K562 (cell line): Measurements from ENCODE around the gene ZIC3. TPM values are rescaled to one million over a fixed set of nuclear protein-coding genes. Genes with fewer than 3 reads are reported as not detected.

Source experiments
- ATAC-seq: fragments of 200-7000 bp; cut with Tn5 transposase; 3 replicates; pipeline ENCODE4 v1.9.1; 2020; ENCODE audit warnings: moderate library complexity
- BruUV-seq: library from RNA; stranded (reverse); fragments of 400-500 nt; replicated peaks from 2 replicates; lab custom pipeline; 2021; lab: Mats Ljungman, UMichigan
- CTCF ChIA-PET: fragments of 300-600 bp; formaldehyde crosslinking; extraction: SDS; loops from one replicate; lab custom pipeline; 2021; ENCODE audit warnings: low intra/inter-chr PET ratio; lab: Yijun Ruan, JAX
- POLR2A ChIA-PET: fragments of 300-600, 350-650 bp; sonication (Branson Sonifier 250); formaldehyde crosslinking; extraction: SDS; loops from one replicate; lab custom pipeline; 2021; ENCODE audit warnings: antibody characterized with exemption, inconsistent platforms; lab: Yijun Ruan, JAX
- DNase-seq, 4 experiments: peaks; one replicate each; pipeline versions ENCODE4 v3.0.0 to v3.0.0-alpha.2; 2011 to 2018; ENCODE audit warnings: low spot score in 3 of 4, mixed read lengths in 3 of 4; ENCODE audit errors: extremely low read depth in 1 of 4
- FAIRE-seq: peaks from 2 replicates; lab custom pipeline; 2011; peaks lifted over from hg19 to GRCh38; lab: Jason Lieb, UNC
- H2AFZ ChIP-seq: 2 replicates; pipeline ENCODE4 v1.6.0; 2011; ENCODE audit warnings: low read depth, low read length, control low read depth, inconsistent platforms
- H3K27ac ChIP-seq: fragments of 200-600 bp; 3 replicates; pipeline ENCODE4 v1.8.0; 2011; ENCODE audit warnings: low read depth, mild to moderate bottlenecking, control low read depth, inconsistent platforms, low read length, moderate library complexity, mixed read lengths; ENCODE audit errors: extremely low read depth
- H3K27me3 ChIP-seq, 2 experiments: fragments of 300-600 bp in 1 of 2; 2 replicates in 1 of 2; 3 replicates in 1 of 2; pipeline versions ENCODE4 v1.6.0 to v1.8.0; 2011; ENCODE audit warnings: inconsistent platforms in 2 of 2, low read length in 2 of 2, mild to moderate bottlenecking in 1 of 2, mixed read lengths in 1 of 2, moderate library complexity in 1 of 2; ENCODE audit not compliant: control insufficient read depth in 2 of 2, insufficient read depth in 2 of 2
- H3K36me3 ChIP-seq: fragments of 300-600 bp; 3 replicates; pipeline ENCODE4 v1.8.0; 2011; ENCODE audit warnings: mild to moderate bottlenecking, low read length, inconsistent platforms; ENCODE audit not compliant: control insufficient read depth, insufficient read depth
- H3K4me1 ChIP-seq, 2 experiments: fragments of 200-600 bp in 1 of 2; replicated peaks in 1 of 2; 2 replicates in 1 of 2; 3 replicates in 1 of 2; pipeline versions ENCODE4 v1.5.1 to v1.8.0; 2011; ENCODE audit warnings: inconsistent platforms in 2 of 2, low read length in 2 of 2, mild to moderate bottlenecking in 1 of 2, mixed read lengths in 1 of 2, moderate library complexity in 1 of 2; ENCODE audit not compliant: control insufficient read depth in 2 of 2, insufficient read depth in 2 of 2
- H3K4me2 ChIP-seq: 2 replicates; pipeline ENCODE4 v1.6.1; 2011; ENCODE audit warnings: low read length, control low read depth, inconsistent platforms, mixed read lengths; ENCODE audit not compliant: insufficient read depth
- H3K4me3 ChIP-seq: fragments of 200-600 bp; sonication (generic), shearing (Covaris generic); 2 replicates; pipeline ENCODE4 v1.5.1; 2016; ENCODE audit warnings: control low read depth, inconsistent platforms
- H3K79me2 ChIP-seq: fragments of 200-600 bp; 3 replicates; pipeline ENCODE4 v1.8.0; 2011; ENCODE audit warnings: low read length, inconsistent platforms; ENCODE audit not compliant: control insufficient read depth, insufficient read depth
- H3K9ac ChIP-seq, 2 experiments: 2 replicates each; pipeline versions ENCODE4 v1.6.0 to v1.6.1; 2011; ENCODE audit warnings: low read depth in 2 of 2, low read length in 2 of 2, control low read depth in 1 of 2, inconsistent platforms in 1 of 2, mild to moderate bottlenecking in 1 of 2, mixed read lengths in 1 of 2; ENCODE audit not compliant: insufficient read depth in 1 of 2
- H3K9me1 ChIP-seq: one replicate; pipeline ENCODE4 v1.6.0; 2011; ENCODE audit warnings: inconsistent platforms, mild to moderate bottlenecking, low read length, moderate library complexity; ENCODE audit not compliant: control insufficient read depth, insufficient read depth
- H3K9me3 ChIP-seq: replicated peaks from 2 replicates; pipeline ENCODE4 v1.5.1; 2011; ENCODE audit warnings: low read depth, low read length, inconsistent platforms; ENCODE audit not compliant: control insufficient read depth, insufficient read depth
- H4K20me1 ChIP-seq: replicated peaks from 2 replicates; pipeline ENCODE4 v1.6.1; 2011; ENCODE audit warnings: low read length, inconsistent platforms, mixed read lengths; ENCODE audit not compliant: control insufficient read depth, insufficient read depth
- DNMT1 ChIP-seq: fragments of 450-650 bp; IDR thresholded peaks from 2 replicates; pipeline ENCODE4 v1.6.1; 2016; ENCODE audit warnings: antibody characterized with exemption, mild to moderate bottlenecking
- FOSL1 ChIP-seq: fragments of 200-800 bp; sonication (Bioruptor generic); conservative IDR thresholded peaks from 2 replicates; pipeline ENCODE4 v1.6.1; 2016; ENCODE audit warnings: missing genetic modification characterization, missing compliant biosample characterization
- GATA2 ChIP-seq: sonication (generic); formaldehyde crosslinking; IDR thresholded peaks from 2 replicates; pipeline ENCODE4 v1.4.0; 2020; ENCODE audit warnings: mild to moderate bottlenecking, missing genetic modification reagents
- HMGXB4 ChIP-seq: sonication (generic); formaldehyde crosslinking; IDR thresholded peaks from 2 replicates; pipeline ENCODE4 v1.8.1; 2023; ENCODE audit warnings: mild to moderate bottlenecking, missing genetic modification reagents
- NFATC3 ChIP-seq: fragments of 450-650 bp; IDR thresholded peaks from 2 replicates; pipeline ENCODE4 v1.6.1; 2017; ENCODE audit warnings: mild to moderate bottlenecking
- SMARCA4 ChIP-seq: fragments of 450-650 bp; IDR thresholded peaks from 2 replicates; pipeline ENCODE4 v1.6.1; 2016
- U2AF1 ChIP-seq: fragments of 200-400 bp; formaldehyde crosslinking; optimal IDR thresholded peaks from 2 replicates; pipeline ENCODE3; 2017; ENCODE audit warnings: mild to moderate bottlenecking, low read depth, low read length, moderate library complexity
- ZNF174 ChIP-seq: fragments of 250-450 bp; sonication (Bioruptor Pico); IDR thresholded peaks from 2 replicates; pipeline ENCODE4 v1.4.0; 2020; ENCODE audit warnings: mild to moderate bottlenecking
- ZNF253 ChIP-seq: fragments of 250-450 bp; sonication (Bioruptor Pico); conservative IDR thresholded peaks from 2 replicates; pipeline ENCODE4 v1.6.1; 2021; ENCODE audit warnings: mild to moderate bottlenecking
- ZNF75A ChIP-seq: fragments of 450-650 bp; formaldehyde crosslinking; IDR thresholded peaks from 2 replicates; pipeline ENCODE4 v1.4.0; 2020; ENCODE audit warnings: mild to moderate bottlenecking
- WGBS: fragments of 100-300 bp; shearing (Covaris generic); methylation state at CpG from one replicate; pipeline ENCODE4 v1.1.6; 2016; ENCODE audit warnings: low coverage, mixed read lengths; ENCODE audit not compliant: insufficient coverage; ENCODE audit errors: missing lambda C conversion rate; 5-methylcytosine and 5-hydroxymethylcytosine counted together
- in situ Hi-C: fragments of 300-500 bp; cut with MboI; formaldehyde crosslinking; loops from 4 replicates; pipeline ENCODE4 v1.15.0; 2018; ENCODE audit warnings: inconsistent platforms, mixed read lengths
- intact Hi-C: fragments of 100-400 bp; cut with micrococcal nuclease; formaldehyde crosslinking; loops from 2 replicates; pipeline ENCODE4 v1.14.2; 2022
- polyA plus RNA-seq, 8 experiments: library from polyadenylated mRNA; depleted of rRNA in 4 of 8; stranded (reverse) in 5 of 8; unstranded in 3 of 8; fragments of >200 nt; fragmentation: Nextera tagmentation in 2 of 8; fragmentation: Illumina TruSeq in 1 of 8; extraction: Ambion mirVana in 2 of 8; extraction: Trizol in 1 of 8; gene quantifications; 2 replicates each; pipeline versions ENCODE4 v1.2.1 to v1.2.3, GENCODE V29; 2011 to 2014; ENCODE audit warnings: inconsistent platforms in 1 of 8, missing spikeins in 1 of 8
- total RNA-seq, 7 experiments: library from RNA; depleted of rRNA in 6 of 7; stranded (reverse); fragments of >200 nt in 6 of 7; fragmentation: Illumina TruSeq in 2 of 7; extraction: Trizol in 2 of 7; gene quantifications; 2 replicates each; pipeline versions ENCODE4 v1.2.1 to v1.2.3, GENCODE V29; 2011 to 2021; ENCODE audit warnings: low replicate concordance in 1 of 7
- TF ChIP-seq, protein P1 (sequence below): fragments of 200-800 bp; sonication (Bioruptor generic); IDR thresholded peaks from 2 replicates; pipeline ENCODE4 v1.6.1; 2016; ENCODE audit warnings: missing genetic modification characterization, missing compliant biosample characterization
- TF ChIP-seq, protein P2 (sequence below): sonication (generic); formaldehyde crosslinking; IDR thresholded peaks from 2 replicates; pipeline ENCODE4 v1.8.1; 2023; ENCODE audit warnings: mild to moderate bottlenecking, missing genetic modification reagents
- TF ChIP-seq, protein P3 (sequence below): fragments of 250-450 bp; sonication (Bioruptor Pico); IDR thresholded peaks from 2 replicates; pipeline ENCODE4 v1.8.0; 2021; ENCODE audit warnings: borderline replicate concordance, mild to moderate bottlenecking, moderate library complexity; ENCODE audit not compliant: poor library complexity, severe bottlenecking

Gene ZIC3
- total and polyA plus RNA-seq, 9 of the 15 experiments (the other 6 are each of a cell fraction or from before 2014, with no cell fraction given) = not detected

- DNase-seq (no peak), FAIRE-seq (no peak), ATAC-seq (no peak)
- no TSS peak for BruUV-seq
- Histone ChIP-seq H2AFZ (no peak overlapping the region), H3K4me3 (no peak overlapping the region), H3K9ac (no peak overlapping the region), H3K36me3 (no peaks in the 10 kb centered on the region), H4K20me1 (no peaks in the 10 kb centered on the region), H3K27me3 (no peaks in the 10 kb centered on the region), H3K79me2 (no peaks in the 10 kb centered on the region), H3K9me1 (no peaks in the 10 kb centered on the region), H3K9me3 (no peaks in the 10 kb centered on the region), H3K4me2 (no peak overlapping the region), H3K4me1 (no peaks in the 10 kb centered on the region), H3K27ac (no peak overlapping the region)
- POLR2A ChIA-PET = no interaction called here
- in situ Hi-C loops (no loop called here), intact Hi-C loops (no loop called here)
- 0% methylated on average over 3 of the region's 3 CpGs for WGBS
- TF ChIP-seq, protein P1, sequence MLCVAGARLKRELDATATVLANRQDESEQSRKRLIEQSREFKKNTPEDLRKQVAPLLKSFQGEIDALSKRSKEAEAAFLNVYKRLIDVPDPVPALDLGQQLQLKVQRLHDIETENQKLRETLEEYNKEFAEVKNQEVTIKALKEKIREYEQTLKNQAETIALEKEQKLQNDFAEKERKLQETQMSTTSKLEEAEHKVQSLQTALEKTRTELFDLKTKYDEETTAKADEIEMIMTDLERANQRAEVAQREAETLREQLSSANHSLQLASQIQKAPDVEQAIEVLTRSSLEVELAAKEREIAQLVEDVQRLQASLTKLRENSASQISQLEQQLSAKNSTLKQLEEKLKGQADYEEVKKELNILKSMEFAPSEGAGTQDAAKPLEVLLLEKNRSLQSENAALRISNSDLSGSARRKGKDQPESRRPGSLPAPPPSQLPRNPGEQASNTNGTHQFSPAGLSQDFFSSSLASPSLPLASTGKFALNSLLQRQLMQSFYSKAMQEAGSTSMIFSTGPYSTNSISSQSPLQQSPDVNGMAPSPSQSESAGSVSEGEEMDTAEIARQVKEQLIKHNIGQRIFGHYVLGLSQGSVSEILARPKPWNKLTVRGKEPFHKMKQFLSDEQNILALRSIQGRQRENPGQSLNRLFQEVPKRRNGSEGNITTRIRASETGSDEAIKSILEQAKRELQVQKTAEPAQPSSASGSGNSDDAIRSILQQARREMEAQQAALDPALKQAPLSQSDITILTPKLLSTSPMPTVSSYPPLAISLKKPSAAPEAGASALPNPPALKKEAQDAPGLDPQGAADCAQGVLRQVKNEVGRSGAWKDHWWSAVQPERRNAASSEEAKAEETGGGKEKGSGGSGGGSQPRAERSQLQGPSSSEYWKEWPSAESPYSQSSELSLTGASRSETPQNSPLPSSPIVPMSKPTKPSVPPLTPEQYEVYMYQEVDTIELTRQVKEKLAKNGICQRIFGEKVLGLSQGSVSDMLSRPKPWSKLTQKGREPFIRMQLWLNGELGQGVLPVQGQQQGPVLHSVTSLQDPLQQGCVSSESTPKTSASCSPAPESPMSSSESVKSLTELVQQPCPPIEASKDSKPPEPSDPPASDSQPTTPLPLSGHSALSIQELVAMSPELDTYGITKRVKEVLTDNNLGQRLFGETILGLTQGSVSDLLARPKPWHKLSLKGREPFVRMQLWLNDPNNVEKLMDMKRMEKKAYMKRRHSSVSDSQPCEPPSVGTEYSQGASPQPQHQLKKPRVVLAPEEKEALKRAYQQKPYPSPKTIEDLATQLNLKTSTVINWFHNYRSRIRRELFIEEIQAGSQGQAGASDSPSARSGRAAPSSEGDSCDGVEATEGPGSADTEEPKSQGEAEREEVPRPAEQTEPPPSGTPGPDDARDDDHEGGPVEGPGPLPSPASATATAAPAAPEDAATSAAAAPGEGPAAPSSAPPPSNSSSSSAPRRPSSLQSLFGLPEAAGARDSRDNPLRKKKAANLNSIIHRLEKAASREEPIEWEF (CRISPR knock-in tag) = no peak
- TF ChIP-seq HMGXB4 (CRISPR knock-in tag) = no peak
- no peak for TF ChIP-seq ZNF253 (CRISPR knock-in tag)
- no peak for TF ChIP-seq ZNF75A (CRISPR knock-in tag)
- TF ChIP-seq U2AF1 = no peak
- TF ChIP-seq ZNF174 = no peak
- no peak for TF ChIP-seq NFATC3
- no peak for TF ChIP-seq DNMT1
- no peak for TF ChIP-seq SMARCA4
- no peak for TF ChIP-seq GATA2 (CRISPR knock-in tag)
- TF ChIP-seq FOSL1 = no peak
- TF ChIP-seq, protein P2, sequence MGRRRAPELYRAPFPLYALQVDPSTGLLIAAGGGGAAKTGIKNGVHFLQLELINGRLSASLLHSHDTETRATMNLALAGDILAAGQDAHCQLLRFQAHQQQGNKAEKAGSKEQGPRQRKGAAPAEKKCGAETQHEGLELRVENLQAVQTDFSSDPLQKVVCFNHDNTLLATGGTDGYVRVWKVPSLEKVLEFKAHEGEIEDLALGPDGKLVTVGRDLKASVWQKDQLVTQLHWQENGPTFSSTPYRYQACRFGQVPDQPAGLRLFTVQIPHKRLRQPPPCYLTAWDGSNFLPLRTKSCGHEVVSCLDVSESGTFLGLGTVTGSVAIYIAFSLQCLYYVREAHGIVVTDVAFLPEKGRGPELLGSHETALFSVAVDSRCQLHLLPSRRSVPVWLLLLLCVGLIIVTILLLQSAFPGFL (CRISPR knock-in tag) = no peak
- TF ChIP-seq, protein P3, sequence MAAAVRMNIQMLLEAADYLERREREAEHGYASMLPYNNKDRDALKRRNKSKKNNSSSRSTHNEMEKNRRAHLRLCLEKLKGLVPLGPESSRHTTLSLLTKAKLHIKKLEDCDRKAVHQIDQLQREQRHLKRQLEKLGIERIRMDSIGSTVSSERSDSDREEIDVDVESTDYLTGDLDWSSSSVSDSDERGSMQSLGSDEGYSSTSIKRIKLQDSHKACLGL (CRISPR knock-in tag) = no peak
- CTCF ChIA-PET = no interaction called here
Observed at GRCh38 chrX:137600769-137601168, 34.8 kb downstream of the ZIC3 start.
